HCT116 (cell line): ENCODE measurements around the gene CYB561D1. TPM values are rescaled to one million over a fixed set of nuclear protein-coding genes. Genes with fewer than 3 reads are reported as not detected.

ENCODE experiments used
- ATAC-seq: fragments of 200-7000 bp; cut with Tn5 transposase; 2 replicates; pipeline ENCODE4 v1.9.1; 2020; ENCODE audit warnings: mild to moderate bottlenecking, moderate library complexity
- BruUV-seq: library from RNA; stranded (reverse); fragments of 400-500 nt; replicated peaks from 2 replicates; lab custom pipeline; 2021; lab: Mats Ljungman, UMichigan
- CTCF ChIA-PET: fragments of 300-600 bp; sonication (Branson Sonifier 250); formaldehyde crosslinking; loops from one replicate; lab custom pipeline; 2021; ENCODE audit warnings: antibody characterized with exemption; lab: Charles Lee
- POLR2A ChIA-PET: fragments of 300-600, 350-600 bp; sonication (Branson Sonifier 250); formaldehyde crosslinking; loops from one replicate; lab custom pipeline; 2021; ENCODE audit warnings: antibody characterized with exemption; lab: Charles Lee
- RAD21 ChIA-PET, 2 experiments: fragments of 300-600 bp; sonication (Branson Sonifier 250); formaldehyde crosslinking; loops; one replicate each; lab custom pipeline; 2023; ENCODE audit warnings: low total read pairs in 2 of 2; ENCODE audit not compliant: uncharacterized antibody in 2 of 2, unreplicated experiment in 2 of 2, low non-redundant PET in 1 of 2; lab: Charles Lee
- DNase-seq: peaks from one replicate; pipeline ENCODE4 v3.0.0-alpha.2; 2010; ENCODE audit warnings: low read depth, low spot score
- H2AFZ ChIP-seq: fragments of 200-600 bp; shearing (Covaris generic), sonication (generic); 2 replicates; pipeline ENCODE4 v1.6.1; 2017; ENCODE audit warnings: low read depth, mixed run types, mixed read lengths, antibody characterized with exemption, low read length; ENCODE audit not compliant: poor library complexity, severe bottlenecking
- H3K27ac ChIP-seq: 2 replicates; pipeline ENCODE4 v1.5.1; 2012; ENCODE audit warnings: low read depth, low read length
- H3K27me3 ChIP-seq: fragments of 200-600 bp; sonication (generic); 2 replicates; pipeline ENCODE4 v1.6.1; 2016; ENCODE audit warnings: mixed run types, low read length, mixed read lengths; ENCODE audit not compliant: insufficient read depth
- H3K36me3 ChIP-seq, 2 experiments: fragments of 200-500 bp in 1 of 2; fragments of 200-600 bp in 1 of 2; sonication (Bioruptor generic) in 1 of 2; sonication (generic) in 1 of 2; 2 replicates each; pipeline versions ENCODE4 v1.5.1 to v1.6.1; 2014 to 2016; ENCODE audit warnings: low read length in 2 of 2, inconsistent platforms in 1 of 2, mixed read lengths in 1 of 2, mixed run types in 1 of 2; ENCODE audit not compliant: insufficient read depth in 2 of 2, control insufficient read depth in 1 of 2
- H3K4me1 ChIP-seq, 2 experiments: fragments of 200-600 bp in 1 of 2; sonication (generic) in 1 of 2; 2 replicates each; pipeline versions ENCODE4 v1.5.1 to v1.6.1; 2012 to 2017; ENCODE audit warnings: low read length in 2 of 2, inconsistent platforms in 1 of 2, mild to moderate bottlenecking in 1 of 2, mixed read lengths in 1 of 2, mixed run types in 1 of 2, moderate library complexity in 1 of 2; ENCODE audit not compliant: insufficient read depth in 2 of 2, control insufficient read depth in 1 of 2
- H3K4me2 ChIP-seq: fragments of 200-600 bp; sonication (generic); 2 replicates; pipeline ENCODE4 v1.6.1; 2017; ENCODE audit warnings: mixed run types, low read length, mixed read lengths
- H3K4me3 ChIP-seq, 2 experiments: fragments of 200-600 bp in 1 of 2; sonication (generic) in 1 of 2; replicated peaks in 1 of 2; 2 replicates each; pipeline ENCODE4 v1.5.1; 2011 to 2016; ENCODE audit warnings: low read length in 2 of 2, control low read depth in 1 of 2, low read depth in 1 of 2, mild to moderate bottlenecking in 1 of 2, mixed read lengths in 1 of 2, mixed run types in 1 of 2
- H3K79me2 ChIP-seq: fragments of 200-600 bp; sonication (generic); 2 replicates; pipeline ENCODE4 v1.6.1; 2017; ENCODE audit warnings: mild to moderate bottlenecking, mixed run types, low read length, moderate library complexity, mixed read lengths; ENCODE audit not compliant: insufficient read depth
- H3K9ac ChIP-seq: fragments of 200-600 bp; sonication (generic); 2 replicates; pipeline ENCODE4 v1.6.1; 2016; ENCODE audit warnings: low read length, mixed read lengths
- H3K9me2 ChIP-seq: fragments of 200-600 bp; sonication (generic), shearing (Covaris generic); 2 replicates; pipeline ENCODE4 v1.6.1; 2017; ENCODE audit warnings: mixed run types, mild to moderate bottlenecking, moderate library complexity; ENCODE audit not compliant: insufficient read depth
- H3K9me3 ChIP-seq, 2 experiments: fragments of 200-500 bp in 1 of 2; fragments of 200-600 bp in 1 of 2; sonication (Bioruptor generic) in 1 of 2; sonication (generic) in 1 of 2; 2 replicates each; pipeline ENCODE4 v1.6.1; 2014 to 2017; ENCODE audit warnings: low read length in 2 of 2, mixed read lengths in 2 of 2, inconsistent platforms in 1 of 2, low read depth in 1 of 2, mild to moderate bottlenecking in 1 of 2, mixed run types in 1 of 2, moderate library complexity in 1 of 2; ENCODE audit not compliant: control insufficient read depth in 1 of 2, insufficient read depth in 1 of 2
- H4K20me1 ChIP-seq: fragments of 200-600 bp; sonication (generic), shearing (Covaris generic); 2 replicates; pipeline ENCODE4 v1.6.1; 2017; ENCODE audit warnings: mixed run types, mild to moderate bottlenecking, moderate library complexity; ENCODE audit not compliant: insufficient read depth
- EZH2 ChIP-seq: fragments of 200-600 bp; sonication (generic); IDR thresholded peaks from 2 replicates; pipeline ENCODE4 v1.6.1; 2017; ENCODE audit warnings: antibody characterized with exemption, mixed run types
- FOSL1 ChIP-seq: IDR thresholded peaks from 2 replicates; pipeline ENCODE4 v1.6.1; 2012; ENCODE audit warnings: low read depth
- POLR2AphosphoS5 ChIP-seq: IDR thresholded peaks from 2 replicates; pipeline ENCODE4 v1.6.1; 2011; ENCODE audit warnings: mild to moderate bottlenecking, low read depth, low read length, moderate library complexity
- RAD21 ChIP-seq: IDR thresholded peaks from 2 replicates; pipeline ENCODE4 v1.6.1; 2012; ENCODE audit warnings: low read depth, mild to moderate bottlenecking
- REST ChIP-seq: IDR thresholded peaks from 2 replicates; pipeline ENCODE4 v1.6.1; 2012; ENCODE audit warnings: low read depth
- SIN3A ChIP-seq: IDR thresholded peaks from 2 replicates; pipeline ENCODE4 v1.6.1; 2012; ENCODE audit warnings: low read depth
- YY1 ChIP-seq: IDR thresholded peaks from 2 replicates; pipeline ENCODE4 v1.6.1; 2011; ENCODE audit warnings: low read length, low read depth, moderate library complexity, mild to moderate bottlenecking; ENCODE audit not compliant: insufficient replicate concordance; ENCODE audit errors: extremely low read depth
- intact Hi-C: fragments of 100-400 bp; cut with micrococcal nuclease; formaldehyde crosslinking; loops from 2 replicates; pipeline ENCODE4 v1.10.0; 2022
- total RNA-seq: library from RNA; stranded (reverse); gene quantifications from one replicate; pipeline ENCODE4 v1.2.1, GENCODE V29; 2021; ENCODE audit not compliant: unreplicated experiment

CYB561D1 gene
- total RNA-seq, 1 experiment from 2014 or later, result 5.9 TPM

DNA sequence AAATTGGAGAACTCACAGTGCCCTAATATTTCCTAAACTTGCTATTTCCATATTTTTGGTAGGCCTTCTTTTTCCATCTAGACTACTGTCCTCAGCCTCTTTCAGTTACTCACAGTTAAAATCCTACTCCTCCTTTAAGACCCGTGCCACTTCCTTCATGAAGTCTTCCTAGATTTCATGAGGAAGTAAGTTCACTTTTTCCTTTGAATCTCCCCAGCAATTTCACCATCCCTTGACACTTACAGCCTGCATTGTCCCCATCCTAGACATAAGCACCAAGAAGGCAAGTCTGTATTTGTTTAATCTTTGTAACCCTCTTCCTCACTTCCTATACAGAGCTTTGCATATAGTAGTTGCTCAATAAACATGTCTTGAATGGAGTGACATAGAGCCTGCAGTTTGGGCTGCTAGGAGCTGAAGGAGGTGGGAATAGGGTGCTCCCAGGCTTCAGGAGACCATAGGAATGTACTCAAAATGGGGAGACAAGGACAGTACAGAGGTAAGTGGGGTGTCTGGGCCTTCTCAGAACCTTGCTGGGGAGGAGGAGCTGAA, 40.5 kb downstream of the CYB561D1 start:
- intact Hi-C loops, result loop anchor here (5.0 to 10.0 kb wide), 2 partner anchors 137 to 330 kb away; partner anchors contain the start of gene SORT1
- Histone ChIP-seq H3K27ac (no peak overlapping the region), H3K9ac (no peak overlapping the region), H3K4me2 (no peak overlapping the region), H3K4me1 (peaks cover 4 to 14% of the 10 kb centered on the region in 2 experiments; a peak in 3 of 4 replicates), H4K20me1 (no peaks in the 10 kb centered on the region), H3K36me3 (no peaks in the 10 kb centered on the region), H3K9me2 (no peaks in the 10 kb centered on the region), H2AFZ (no peak overlapping the region), H3K79me2 (no peaks in the 10 kb centered on the region)
- ChIA-PET CTCF (interaction anchor here (1.1 to 6.4 kb wide), 4 partner anchors 12 to 44 kb away, joined by 4 to 146 read pairs (median 41); partner anchors contain the start of gene CYB561D1), RAD21 (interaction anchor here (0.7 kb wide), 3 partner anchors 25 to 850 kb away, joined by 3 to 5 read pairs (median 3); no protein-coding TSS in a partner anchor), POLR2A (interaction anchor here (0.7 kb wide), 1 partner anchor 36 kb away, joined by 3 read pairs; no protein-coding TSS in a partner anchor)
- no TSS peak for BruUV-seq
- TF ChIP-seq YY1 (no peak), EZH2 (no peak), POLR2AphosphoS5 (no peak), FOSL1 (no peak), SIN3A (no peak), REST (no peak), RAD21 (no peak)
- TF ChIP-seq, all 23 proteins: peak for 0
- H3K27me3 ChIP-seq, result no peaks in the 10 kb centered on the region
- ATAC-seq (no peak), DNase-seq (no peak)
- H3K4me3 ChIP-seq, result no peak overlapping the region
- no peaks in the 10 kb centered on the region for H3K9me3 ChIP-seq
